IMR-90 (cell line): ENCODE measurements around the gene ITGAX.

Source experiments
- CEBPB ChIP-seq: IDR thresholded peaks from 2 replicates; pipeline ENCODE4 v1.6.1; 2012; ENCODE audit warnings: low read depth, low read length, improper control_type of control experiment
- CTCF ChIP-seq: conservative IDR thresholded peaks from 2 replicates; pipeline ENCODE4 v1.5.1; 2012; ENCODE audit warnings: mild to moderate bottlenecking, low read depth, low read length, improper control_type of control experiment
- ELK1 ChIP-seq: fragments of 150-350 bp; IDR thresholded peaks from 2 replicates; pipeline ENCODE4 v1.6.1; 2016; ENCODE audit warnings: low read depth, mild to moderate bottlenecking, low read length, moderate library complexity, borderline replicate concordance
- MAFK ChIP-seq: IDR thresholded peaks from 2 replicates; pipeline ENCODE4 v1.6.1; 2012; ENCODE audit warnings: low read depth, low read length, improper control_type of control experiment
- POLR2A ChIP-seq: IDR thresholded peaks from 2 replicates; pipeline ENCODE4 v1.6.1; 2012; ENCODE audit warnings: mild to moderate bottlenecking, low read depth, low read length
- RAD21 ChIP-seq: IDR thresholded peaks from 2 replicates; pipeline ENCODE4 v1.6.1; 2012; ENCODE audit warnings: low read length, improper control_type of control experiment
- RCOR1 ChIP-seq: IDR thresholded peaks from 2 replicates; pipeline ENCODE4 v1.6.1; 2012; ENCODE audit warnings: mild to moderate bottlenecking, low read length, improper control_type of control experiment; ENCODE audit not compliant: insufficient replicate concordance
- SMC3 ChIP-seq: fragments of 150-350 bp; IDR thresholded peaks from 2 replicates; pipeline ENCODE4 v1.6.1; 2016; ENCODE audit warnings: low read depth, mild to moderate bottlenecking, antibody characterized with exemption, low read length, moderate library complexity
- USF2 ChIP-seq: fragments of 150-350 bp; IDR thresholded peaks from 2 replicates; pipeline ENCODE4 v1.6.1; 2017; ENCODE audit warnings: mild to moderate bottlenecking, antibody characterized with exemption, low read length, low read depth

GRCh38 chr16:31322500-31322899 is 32.5 kb upstream of the ITGAX start:
- TF ChIP-seq POLR2A (no peak), CTCF (no peak), SMC3 (no peak), USF2 (no peak), RCOR1 (no peak), ELK1 (no peak), CEBPB (no peak), MAFK (no peak), RAD21 (no peak)
